K562 (cell line): ENCODE results near the gene IL6ST.

Experiments used
- TF ChIP-seq, protein P1 (sequence below), 3 experiments: IDR thresholded peaks in 2 of 3; conservative IDR thresholded peaks in 1 of 3; 2 replicates each; pipeline ENCODE4 v1.5.1; 2011 to 2012; ENCODE audit warnings: low read length in 3 of 3, mild to moderate bottlenecking in 3 of 3, control low read depth in 2 of 3, improper control_type of control experiment in 1 of 3, inconsistent platforms in 1 of 3, low read depth in 1 of 3, mixed read lengths in 1 of 3, moderate library complexity in 1 of 3; ENCODE audit not compliant: insufficient read depth in 2 of 3
- TF ChIP-seq, protein P2 (sequence below): IDR thresholded peaks from 2 replicates; pipeline ENCODE4 v1.6.1; 2014; ENCODE audit warnings: antibody characterized with exemption

DNA sequence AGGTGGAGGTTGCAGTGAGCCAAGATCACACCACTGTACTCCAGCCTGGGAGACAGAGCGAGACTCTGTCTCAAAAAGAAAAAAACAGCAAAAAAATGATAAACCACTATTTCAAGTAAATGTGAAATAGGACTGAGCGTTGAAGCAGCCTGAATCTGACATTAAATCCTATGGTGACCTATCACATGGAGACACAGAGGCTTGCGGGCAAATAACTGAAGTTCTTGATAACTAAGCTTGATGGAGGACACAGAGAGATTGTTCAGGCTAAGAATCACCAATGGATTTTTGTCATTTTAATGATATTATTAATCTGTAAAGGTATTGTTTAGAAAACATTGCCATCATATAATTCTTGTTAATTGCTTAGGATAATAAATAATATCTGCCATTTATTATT is 15.7 kb upstream of the IL6ST start:
- TF ChIP-seq, protein P1, sequence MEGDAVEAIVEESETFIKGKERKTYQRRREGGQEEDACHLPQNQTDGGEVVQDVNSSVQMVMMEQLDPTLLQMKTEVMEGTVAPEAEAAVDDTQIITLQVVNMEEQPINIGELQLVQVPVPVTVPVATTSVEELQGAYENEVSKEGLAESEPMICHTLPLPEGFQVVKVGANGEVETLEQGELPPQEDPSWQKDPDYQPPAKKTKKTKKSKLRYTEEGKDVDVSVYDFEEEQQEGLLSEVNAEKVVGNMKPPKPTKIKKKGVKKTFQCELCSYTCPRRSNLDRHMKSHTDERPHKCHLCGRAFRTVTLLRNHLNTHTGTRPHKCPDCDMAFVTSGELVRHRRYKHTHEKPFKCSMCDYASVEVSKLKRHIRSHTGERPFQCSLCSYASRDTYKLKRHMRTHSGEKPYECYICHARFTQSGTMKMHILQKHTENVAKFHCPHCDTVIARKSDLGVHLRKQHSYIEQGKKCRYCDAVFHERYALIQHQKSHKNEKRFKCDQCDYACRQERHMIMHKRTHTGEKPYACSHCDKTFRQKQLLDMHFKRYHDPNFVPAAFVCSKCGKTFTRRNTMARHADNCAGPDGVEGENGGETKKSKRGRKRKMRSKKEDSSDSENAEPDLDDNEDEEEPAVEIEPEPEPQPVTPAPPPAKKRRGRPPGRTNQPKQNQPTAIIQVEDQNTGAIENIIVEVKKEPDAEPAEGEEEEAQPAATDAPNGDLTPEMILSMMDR (IDR thresholded peaks at IDR 0.05 in 2 of 3, conservative IDR thresholded peaks at IDR 0.05 in 1 of 3; ENCODE audit: insufficient read depth in 2 of 3, low read depth in 1 of 3, low read length in 3 of 3): no peak
- TF ChIP-seq, protein P2, sequence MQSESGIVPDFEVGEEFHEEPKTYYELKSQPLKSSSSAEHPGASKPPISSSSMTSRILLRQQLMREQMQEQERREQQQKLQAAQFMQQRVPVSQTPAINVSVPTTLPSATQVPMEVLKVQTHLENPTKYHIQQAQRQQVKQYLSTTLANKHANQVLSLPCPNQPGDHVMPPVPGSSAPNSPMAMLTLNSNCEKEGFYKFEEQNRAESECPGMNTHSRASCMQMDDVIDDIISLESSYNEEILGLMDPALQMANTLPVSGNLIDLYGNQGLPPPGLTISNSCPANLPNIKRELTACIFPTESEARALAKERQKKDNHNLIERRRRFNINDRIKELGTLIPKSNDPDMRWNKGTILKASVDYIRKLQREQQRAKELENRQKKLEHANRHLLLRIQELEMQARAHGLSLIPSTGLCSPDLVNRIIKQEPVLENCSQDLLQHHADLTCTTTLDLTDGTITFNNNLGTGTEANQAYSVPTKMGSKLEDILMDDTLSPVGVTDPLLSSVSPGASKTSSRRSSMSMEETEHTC: no peak
